OCI-LY7 (cell line): ENCODE measurements around the gene DDX27. TPM values are rescaled to one million over a fixed set of nuclear protein-coding genes. Genes with fewer than 3 reads are reported as not detected.

ENCODE experiments used
- BruUV-seq: library from RNA; stranded (reverse); fragments of 400-500 nt; replicated peaks from 2 replicates; lab custom pipeline; 2021; lab: Mats Ljungman, UMichigan
- CTCF ChIA-PET: fragments of 300-600 bp; sonication (Branson Sonifier 250); formaldehyde crosslinking; loops from one replicate; lab custom pipeline; 2022; ENCODE audit warnings: antibody characterized with exemption; ENCODE audit not compliant: unreplicated experiment; lab: Charles Lee
- POLR2A ChIA-PET: fragments of 300-600 bp; sonication (Branson Sonifier 250); formaldehyde crosslinking; loops from one replicate; lab custom pipeline; 2022; ENCODE audit warnings: antibody characterized with exemption; lab: Charles Lee
- DNase-seq: peaks from one replicate; pipeline ENCODE4 v3.0.0-alpha.2; 2015; ENCODE audit warnings: low spot score
- H2AFZ ChIP-seq: fragments of 200-600 bp; sonication (generic), shearing (Covaris generic); 2 replicates; pipeline ENCODE4 v1.6.1; 2014; ENCODE audit warnings: mild to moderate bottlenecking, antibody characterized with exemption, low read length, moderate library complexity
- H3K27ac ChIP-seq: fragments of 200-600 bp; sonication (generic); 2 replicates; pipeline ENCODE4 v1.5.1; 2014; ENCODE audit warnings: mixed run types, low read depth, mild to moderate bottlenecking, moderate library complexity, low read length, inconsistent platforms; ENCODE audit not compliant: poor library complexity, severe bottlenecking
- H3K36me3 ChIP-seq: fragments of 200-600 bp; sonication (generic); 2 replicates; pipeline ENCODE4 v1.6.1; 2014; ENCODE audit warnings: mild to moderate bottlenecking, antibody characterized with exemption, low read length, moderate library complexity, mixed read lengths; ENCODE audit not compliant: insufficient read depth
- H3K4me1 ChIP-seq: fragments of 200-600 bp; sonication (generic); 2 replicates; pipeline ENCODE4 v1.5.1; 2014; ENCODE audit warnings: mild to moderate bottlenecking, low read length; ENCODE audit not compliant: insufficient read depth, poor library complexity, severe bottlenecking
- H3K4me2 ChIP-seq: fragments of 200-600 bp; sonication (generic); 2 replicates; pipeline ENCODE4 v1.6.1; 2014; ENCODE audit warnings: mild to moderate bottlenecking, low read length
- H3K4me3 ChIP-seq: fragments of 200-600 bp; sonication (generic); 2 replicates; pipeline ENCODE4 v1.5.1; 2014; ENCODE audit warnings: mild to moderate bottlenecking, low read depth, low read length; ENCODE audit not compliant: poor library complexity, severe bottlenecking
- H3K79me2 ChIP-seq: fragments of 200-600 bp; sonication (generic); 2 replicates; pipeline ENCODE4 v1.6.1; 2016; ENCODE audit warnings: low read depth, mild to moderate bottlenecking, low read length, moderate library complexity, mixed read lengths; ENCODE audit not compliant: insufficient read depth
- H3K9me2 ChIP-seq: fragments of 200-600 bp; sonication (generic); 2 replicates; pipeline ENCODE4 v1.6.1; 2016; ENCODE audit warnings: mild to moderate bottlenecking, low read length, mixed read lengths; ENCODE audit not compliant: insufficient read depth
- H3K9me3 ChIP-seq: fragments of 200-600 bp; sonication (generic); 2 replicates; pipeline ENCODE4 v1.6.1; 2014; ENCODE audit warnings: mild to moderate bottlenecking, mixed run types, low read length, mixed read lengths
- H4K20me1 ChIP-seq: fragments of 200-600 bp; sonication (generic); 2 replicates; pipeline ENCODE4 v1.6.1; 2014; ENCODE audit warnings: mild to moderate bottlenecking, antibody characterized with exemption, low read length, moderate library complexity, mixed read lengths; ENCODE audit not compliant: insufficient read depth
- CTCF ChIP-seq: fragments of 200-600 bp; sonication (generic); conservative IDR thresholded peaks from 2 replicates; pipeline ENCODE4 v1.5.1; 2014; ENCODE audit warnings: mild to moderate bottlenecking, antibody characterized with exemption, low read length, moderate library complexity, mixed read lengths
- EZH2phosphoT487 ChIP-seq: fragments of 200-600 bp; sonication (generic); IDR thresholded peaks from 2 replicates; pipeline ENCODE4 v1.6.1; 2018; ENCODE audit warnings: low read depth, borderline replicate concordance, mild to moderate bottlenecking, mixed run types, antibody characterized with exemption, low read length, moderate library complexity, mixed read lengths
- intact Hi-C: fragments of 100-400 bp; cut with micrococcal nuclease; formaldehyde crosslinking; loops from one replicate; pipeline ENCODE4 v1.10.0; 2022; ENCODE audit not compliant: unreplicated experiment
- total RNA-seq, 2 experiments: library from RNA; depleted of rRNA in 1 of 2; stranded (reverse); fragments of >200 nt in 1 of 2; shearing (Covaris generic) in 1 of 2; gene quantifications; 2 replicates each; pipeline ENCODE4 v1.2.3, GENCODE V29; 2014 to 2022

Gene DDX27
- total RNA-seq, 2 experiments from 2014 or later, result 53.9 to 57.0 TPM

GRCh38 chr20:49247169-49247723 is 28.0 kb downstream of the DDX27 start:
- no peak overlapping the region for H2AFZ ChIP-seq
- peaks cover 98% of the 10 kb centered on the region for H3K36me3 ChIP-seq
- no peak for DNase-seq
- no peak overlapping the region for H3K4me2 ChIP-seq
- H3K27ac ChIP-seq, result no peak overlapping the region
- ChIA-PET CTCF (interaction anchor here (1.0 kb wide), 1 partner anchor 35 kb away, joined by 3 read pairs; no protein-coding TSS in a partner anchor), POLR2A (interaction anchor here (1.1 to 1.6 kb wide), 2 partner anchors 12 to 36 kb away, joined by 3 to 4 read pairs; no protein-coding TSS in a partner anchor)
- no peaks in the 10 kb centered on the region for H3K4me1 ChIP-seq
- intact Hi-C loops, result loop anchor here (2.0 kb wide), 1 partner anchor 76 kb away; no protein-coding TSS in a partner anchor
- H3K9me2 ChIP-seq, result no peaks in the 10 kb centered on the region
- H4K20me1 ChIP-seq, result no peaks in the 10 kb centered on the region
- no peaks in the 10 kb centered on the region for H3K9me3 ChIP-seq
- H3K4me3 ChIP-seq, result no peak overlapping the region
- BruUV-seq, result no TSS peak
- no peaks in the 10 kb centered on the region for H3K79me2 ChIP-seq
- TF ChIP-seq CTCF (no peak), EZH2phosphoT487 (no peak)

- TF ChIP-seq EZH2phosphoT487, result no peak
- TF ChIP-seq CTCF, result no peak
Observed at GRCh38 chr20:49247792-49248191, 28.6 kb downstream of the DDX27 start.

GRCh38 chr20:49248301-49248700 is 29.1 kb downstream of the DDX27 start:
- no peaks in the 10 kb centered on the region for H4K20me1 ChIP-seq
- H3K4me1 ChIP-seq, result no peaks in the 10 kb centered on the region
- no peak for DNase-seq
- CTCF ChIA-PET, result interaction anchor here (1.0 kb wide), 1 partner anchor 34 kb away, joined by 3 read pairs; no protein-coding TSS in a partner anchor
- no peak overlapping the region for H2AFZ ChIP-seq
- TF ChIP-seq CTCF, result no peak
- no peak for TF ChIP-seq EZH2phosphoT487
- H3K4me3 ChIP-seq, result no peak overlapping the region
- no peaks in the 10 kb centered on the region for H3K9me2 ChIP-seq
- intact Hi-C loops, result no loop called here
- no peak overlapping the region for H3K4me2 ChIP-seq
- POLR2A ChIA-PET, result no interaction called here
- no peaks in the 10 kb centered on the region for H3K9me3 ChIP-seq
- peaks cover 98% of the 10 kb centered on the region for H3K36me3 ChIP-seq
- no peak overlapping the region for H3K27ac ChIP-seq
- no TSS peak for BruUV-seq
- no peaks in the 10 kb centered on the region for H3K79me2 ChIP-seq

More at GRCh38 chr20:49247792-49248191, 28.6 kb downstream of the DDX27 start:
- no peak for DNase-seq
- Histone ChIP-seq H3K79me2 (no peaks in the 10 kb centered on the region), H2AFZ (no peak overlapping the region), H3K4me3 (no peak overlapping the region), H3K9me3 (no peaks in the 10 kb centered on the region), H3K27ac (no peak overlapping the region), H3K9me2 (no peaks in the 10 kb centered on the region), H3K4me1 (no peaks in the 10 kb centered on the region), H3K36me3 (peaks cover 98% of the 10 kb centered on the region), H4K20me1 (no peaks in the 10 kb centered on the region), H3K4me2 (no peak overlapping the region)
- CTCF ChIA-PET, result interaction anchor here (1.0 kb wide), 1 partner anchor 35 kb away, joined by 3 read pairs; no protein-coding TSS in a partner anchor
- intact Hi-C loops, result loop anchor here (2.0 kb wide), 1 partner anchor 75 kb away; no protein-coding TSS in a partner anchor
- TSS peak; percentile 26 for BruUV-seq
- POLR2A ChIA-PET, result interaction anchor here (1.1 kb wide), 1 partner anchor 11 kb away, joined by 3 read pairs; no protein-coding TSS in a partner anchor
